ENCODE data around the gene IQGAP2.

DNA sequence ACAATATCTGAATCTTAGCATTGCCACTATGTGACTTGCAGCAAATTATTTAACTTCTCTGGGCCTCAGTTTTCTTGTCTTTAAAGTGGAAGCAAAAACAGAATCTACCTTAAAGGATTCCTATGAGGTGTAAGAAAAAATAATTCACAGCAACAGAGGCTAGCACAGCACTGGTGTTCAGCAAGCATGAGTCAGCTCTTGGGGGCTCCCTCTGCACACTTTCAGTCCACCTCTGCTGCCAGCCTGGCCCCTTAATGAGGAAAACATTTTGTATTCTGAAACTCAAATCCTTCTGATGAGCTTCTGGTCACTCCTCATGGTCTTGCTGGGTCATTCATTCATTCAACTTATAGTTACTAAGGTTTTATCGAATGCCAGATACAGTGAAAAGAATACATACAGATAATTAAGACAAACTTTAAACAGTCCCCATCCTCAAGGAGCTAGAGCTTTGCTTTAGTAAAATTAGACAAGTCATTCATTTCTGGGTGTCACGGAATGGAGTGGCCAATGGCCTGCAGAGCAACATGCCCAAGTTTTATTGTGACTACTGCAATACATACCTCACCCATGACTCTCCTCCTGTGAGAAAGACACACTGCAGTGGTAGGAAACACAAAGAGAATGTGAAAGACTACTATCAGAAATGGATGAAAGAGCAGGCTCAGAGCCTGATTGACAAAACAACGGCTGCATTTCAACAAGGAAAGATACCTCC, 26.8 kb upstream of the IQGAP2 start:
- TF ChIP-seq, protein P1, sequence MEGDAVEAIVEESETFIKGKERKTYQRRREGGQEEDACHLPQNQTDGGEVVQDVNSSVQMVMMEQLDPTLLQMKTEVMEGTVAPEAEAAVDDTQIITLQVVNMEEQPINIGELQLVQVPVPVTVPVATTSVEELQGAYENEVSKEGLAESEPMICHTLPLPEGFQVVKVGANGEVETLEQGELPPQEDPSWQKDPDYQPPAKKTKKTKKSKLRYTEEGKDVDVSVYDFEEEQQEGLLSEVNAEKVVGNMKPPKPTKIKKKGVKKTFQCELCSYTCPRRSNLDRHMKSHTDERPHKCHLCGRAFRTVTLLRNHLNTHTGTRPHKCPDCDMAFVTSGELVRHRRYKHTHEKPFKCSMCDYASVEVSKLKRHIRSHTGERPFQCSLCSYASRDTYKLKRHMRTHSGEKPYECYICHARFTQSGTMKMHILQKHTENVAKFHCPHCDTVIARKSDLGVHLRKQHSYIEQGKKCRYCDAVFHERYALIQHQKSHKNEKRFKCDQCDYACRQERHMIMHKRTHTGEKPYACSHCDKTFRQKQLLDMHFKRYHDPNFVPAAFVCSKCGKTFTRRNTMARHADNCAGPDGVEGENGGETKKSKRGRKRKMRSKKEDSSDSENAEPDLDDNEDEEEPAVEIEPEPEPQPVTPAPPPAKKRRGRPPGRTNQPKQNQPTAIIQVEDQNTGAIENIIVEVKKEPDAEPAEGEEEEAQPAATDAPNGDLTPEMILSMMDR (IDR thresholded peaks at IDR 0.05), result no peak
- no peak for TF ChIP-seq POLR2A (IDR thresholded peaks at IDR 0.05)

Measured in testis (tissue), 2 donors.